PFSK-1 (cell line): ENCODE measurements around the gene NUP98.

Experiments used
- POLR2AphosphoS5 ChIP-seq: IDR thresholded peaks from 2 replicates; pipeline ENCODE4 v1.6.1; 2012; ENCODE audit warnings: low read depth, mild to moderate bottlenecking, control low read depth, low read length, moderate library complexity
- TF ChIP-seq, protein P1 (sequence below), 2 experiments: IDR thresholded peaks; 2 replicates each; pipeline versions ENCODE4 v1.6.1 to v1.8.0; 2011 to 2012; ENCODE audit warnings: low read depth in 2 of 2, low read length in 2 of 2, control low read depth in 1 of 2, inconsistent platforms in 1 of 2, mild to moderate bottlenecking in 1 of 2, moderate library complexity in 1 of 2; ENCODE audit not compliant: insufficient read depth in 1 of 2

DNA sequence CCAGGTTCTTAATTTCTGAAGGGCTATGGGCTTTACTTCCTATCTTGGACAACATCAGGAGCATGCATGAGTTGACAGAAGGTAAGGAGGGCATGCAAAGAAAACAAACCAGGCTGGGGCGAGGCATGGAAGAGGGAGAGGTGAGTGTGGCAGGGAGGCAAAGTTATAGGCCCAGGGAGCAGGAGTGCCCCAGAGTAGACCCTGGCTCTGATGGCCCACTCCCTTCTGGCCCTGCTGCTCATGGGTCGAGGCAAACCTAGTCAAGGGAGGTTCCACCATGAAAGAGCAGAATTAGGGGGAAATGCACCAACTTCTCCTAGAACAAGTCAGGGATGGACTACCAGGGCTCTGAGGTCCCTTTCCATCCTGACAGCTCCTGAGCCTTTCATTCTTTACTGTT lies 136.4 kb downstream of the NUP98 start:
- no peak for TF ChIP-seq POLR2AphosphoS5
- TF ChIP-seq, protein P1, sequence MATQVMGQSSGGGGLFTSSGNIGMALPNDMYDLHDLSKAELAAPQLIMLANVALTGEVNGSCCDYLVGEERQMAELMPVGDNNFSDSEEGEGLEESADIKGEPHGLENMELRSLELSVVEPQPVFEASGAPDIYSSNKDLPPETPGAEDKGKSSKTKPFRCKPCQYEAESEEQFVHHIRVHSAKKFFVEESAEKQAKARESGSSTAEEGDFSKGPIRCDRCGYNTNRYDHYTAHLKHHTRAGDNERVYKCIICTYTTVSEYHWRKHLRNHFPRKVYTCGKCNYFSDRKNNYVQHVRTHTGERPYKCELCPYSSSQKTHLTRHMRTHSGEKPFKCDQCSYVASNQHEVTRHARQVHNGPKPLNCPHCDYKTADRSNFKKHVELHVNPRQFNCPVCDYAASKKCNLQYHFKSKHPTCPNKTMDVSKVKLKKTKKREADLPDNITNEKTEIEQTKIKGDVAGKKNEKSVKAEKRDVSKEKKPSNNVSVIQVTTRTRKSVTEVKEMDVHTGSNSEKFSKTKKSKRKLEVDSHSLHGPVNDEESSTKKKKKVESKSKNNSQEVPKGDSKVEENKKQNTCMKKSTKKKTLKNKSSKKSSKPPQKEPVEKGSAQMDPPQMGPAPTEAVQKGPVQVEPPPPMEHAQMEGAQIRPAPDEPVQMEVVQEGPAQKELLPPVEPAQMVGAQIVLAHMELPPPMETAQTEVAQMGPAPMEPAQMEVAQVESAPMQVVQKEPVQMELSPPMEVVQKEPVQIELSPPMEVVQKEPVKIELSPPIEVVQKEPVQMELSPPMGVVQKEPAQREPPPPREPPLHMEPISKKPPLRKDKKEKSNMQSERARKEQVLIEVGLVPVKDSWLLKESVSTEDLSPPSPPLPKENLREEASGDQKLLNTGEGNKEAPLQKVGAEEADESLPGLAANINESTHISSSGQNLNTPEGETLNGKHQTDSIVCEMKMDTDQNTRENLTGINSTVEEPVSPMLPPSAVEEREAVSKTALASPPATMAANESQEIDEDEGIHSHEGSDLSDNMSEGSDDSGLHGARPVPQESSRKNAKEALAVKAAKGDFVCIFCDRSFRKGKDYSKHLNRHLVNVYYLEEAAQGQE (IDR thresholded peaks at IDR 0.05; ENCODE audit: insufficient read depth in 1 of 2, low read depth in 2 of 2, low read length in 2 of 2): no peak
